NCI-H1694 treated with DMSO at 0.1 percent for 48 hours (cell line): ENCODE data around the gene NT5DC1.
"Not testable (repeated sequence)": the region's sequence is repeated elsewhere in the genome, so short reads cannot be mapped to it uniquely, and the experiment has no call there.

Experiments
- DNase-seq: peaks from one replicate; lab custom pipeline; 2025; lab: John Stamatoyannopoulos, UW

NT5DC1 gene

DNA sequence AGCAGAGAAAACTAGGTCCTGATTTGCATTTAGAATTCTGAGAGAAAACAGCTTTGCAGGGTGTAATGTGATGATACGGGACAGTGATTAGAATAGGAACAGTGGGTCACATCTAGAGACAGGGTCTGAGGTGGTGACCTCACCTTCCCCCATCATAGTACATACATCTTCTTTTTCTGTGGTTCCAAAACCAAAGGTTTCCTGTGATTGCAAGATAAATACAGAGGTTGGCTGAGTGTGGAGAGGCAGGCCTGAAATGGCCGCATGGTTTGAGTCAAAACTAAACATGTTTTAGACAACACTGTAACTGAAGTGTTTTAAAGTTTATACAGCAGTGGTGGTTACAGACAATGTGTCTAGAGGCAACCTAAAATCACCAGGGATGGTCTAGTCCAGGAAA, 10.4 kb upstream of the NT5DC1 start:
- no peak for DNase-seq

- no peak for DNase-seq
Measured at GRCh38 chr6:116094041-116094440, 6.6 kb upstream of the NT5DC1 start.

- not testable (repeated sequence) for DNase-seq
Measured at GRCh38 chr6:116096048-116096759, 4.4 kb upstream of the NT5DC1 start.

DNA sequence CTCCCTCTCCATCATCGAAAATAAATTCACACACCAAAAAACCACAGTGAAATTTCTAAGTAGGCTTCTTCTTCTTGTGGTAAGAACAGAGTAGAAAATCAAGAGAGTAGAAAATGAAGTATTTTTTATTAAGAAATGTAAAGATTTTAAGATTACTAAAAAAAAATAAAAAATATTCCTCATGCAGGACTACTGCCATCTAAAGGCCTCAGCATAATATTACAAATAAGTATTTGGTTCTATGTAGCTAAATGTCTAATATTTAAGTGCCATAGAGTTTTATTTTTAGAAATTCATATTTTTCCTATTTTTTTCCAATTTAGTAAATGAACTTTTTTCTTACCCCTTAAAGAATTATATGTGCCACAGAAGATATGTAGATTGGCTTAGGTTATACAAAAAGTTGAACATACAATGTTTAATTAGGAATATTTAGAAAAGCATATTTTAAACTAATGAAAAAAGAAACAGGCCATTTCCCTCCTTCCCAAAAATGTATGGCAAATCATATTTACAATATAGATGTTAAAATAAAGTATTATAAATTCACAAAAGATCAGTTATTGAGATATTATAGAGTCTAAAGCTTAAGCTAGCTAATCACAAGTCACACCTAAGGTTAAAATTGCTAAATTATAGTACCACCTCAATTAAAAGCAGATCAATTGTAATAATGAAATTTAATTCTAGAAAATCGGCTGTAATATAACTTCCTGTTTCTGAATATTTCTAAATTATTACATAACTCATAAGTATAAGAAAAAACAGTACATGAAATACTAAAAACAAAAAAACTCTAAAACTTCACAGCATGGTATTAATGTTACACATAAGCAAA, 3.5 kb upstream of the NT5DC1 start:
- DNase-seq = peak; percentile 4

GRCh38 chr6:116099036-116099435, 1.6 kb upstream of the NT5DC1 start:
- no peak for DNase-seq

DNA sequence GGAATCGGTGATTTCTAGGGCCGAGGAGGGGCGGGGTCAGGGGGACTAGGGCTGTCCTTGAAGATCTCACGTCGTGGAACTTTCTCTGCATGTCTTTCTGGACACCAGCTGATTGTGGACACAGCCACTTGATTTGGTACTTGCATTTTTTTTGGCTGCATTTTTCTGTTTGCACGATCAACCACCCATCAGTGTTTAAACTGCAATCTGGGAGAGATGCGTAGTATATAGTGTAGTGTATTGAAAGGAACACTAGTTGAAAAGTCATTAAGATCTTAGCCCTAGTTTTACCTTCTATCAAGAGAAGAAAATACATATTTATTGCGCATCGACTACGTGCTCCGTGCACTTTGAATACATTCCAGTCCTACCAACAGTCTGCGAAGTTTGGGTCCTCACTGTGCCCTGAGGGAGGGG, 657 bp downstream of the NT5DC1 start:
- DNase-seq = no peak

- no peak for DNase-seq
Measured at GRCh38 chr6:116101790-116102189, 1.1 kb downstream of the NT5DC1 start.

- no peak for DNase-seq
Measured at GRCh38 chr6:116102873-116103272, 2.2 kb downstream of the NT5DC1 start.

GRCh38 chr6:116104636-116105035, 4.0 kb downstream of the NT5DC1 start:
- no peak for DNase-seq

DNA sequence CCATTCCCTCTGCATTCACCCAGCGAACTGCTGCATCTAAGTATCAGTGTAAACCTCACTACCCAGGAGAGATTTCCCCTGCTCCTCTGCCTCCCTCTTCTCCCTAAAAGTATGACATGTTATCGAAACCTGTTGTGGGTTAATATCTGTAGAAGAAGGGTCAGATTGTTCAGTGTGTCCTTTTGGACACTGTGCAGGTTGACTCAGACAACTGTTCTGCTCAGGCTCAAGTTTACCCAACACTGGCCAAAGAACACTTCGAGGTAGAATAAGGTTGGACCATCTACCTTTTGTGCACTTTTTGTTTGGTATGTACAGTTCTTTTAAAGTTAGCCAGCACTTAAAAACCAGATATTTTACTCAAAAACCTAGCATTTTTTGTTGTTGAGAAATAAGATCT, 4.6 kb downstream of the NT5DC1 start:
- DNase-seq = no peak

DNA sequence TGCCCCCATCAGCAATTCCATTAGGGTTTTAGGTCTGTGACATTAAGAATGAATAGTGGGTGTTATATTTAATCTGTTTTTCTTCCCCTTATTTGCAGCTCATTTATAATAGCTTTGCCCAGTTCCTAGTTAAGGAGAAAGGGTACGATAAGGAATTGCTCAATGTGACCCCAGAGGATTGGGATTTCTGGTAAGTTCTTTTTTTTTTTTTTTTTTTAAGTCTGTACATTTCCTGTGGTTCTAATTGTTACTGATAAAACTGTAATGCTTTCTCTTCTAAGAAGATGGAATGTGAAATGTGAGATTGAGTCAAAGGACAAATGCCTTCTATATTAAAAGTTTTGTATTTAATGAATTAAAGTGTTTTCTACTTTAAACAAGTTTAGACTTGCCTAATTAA, 5.5 kb downstream of the NT5DC1 start:
- no peak for DNase-seq

DNA sequence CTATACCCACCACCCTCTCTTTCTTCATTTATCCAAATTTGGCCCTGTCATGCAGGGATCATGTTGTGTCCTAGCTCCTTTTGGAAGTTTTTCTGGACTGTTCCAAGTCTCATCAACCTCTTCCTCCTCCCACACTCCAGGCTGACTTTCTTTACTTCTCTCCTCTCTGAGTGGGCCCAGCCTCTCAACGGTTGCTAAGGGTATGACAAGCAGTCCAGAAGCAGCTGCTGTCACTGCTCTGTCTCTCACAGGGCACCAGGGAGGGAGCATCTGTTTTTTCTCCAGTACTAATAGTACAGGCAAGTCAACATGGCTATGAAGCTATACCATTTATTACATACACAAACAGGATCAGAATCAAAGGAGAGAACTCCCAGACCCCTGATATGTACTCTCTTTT, 8.2 kb downstream of the NT5DC1 start:
- no peak for DNase-seq

DNA sequence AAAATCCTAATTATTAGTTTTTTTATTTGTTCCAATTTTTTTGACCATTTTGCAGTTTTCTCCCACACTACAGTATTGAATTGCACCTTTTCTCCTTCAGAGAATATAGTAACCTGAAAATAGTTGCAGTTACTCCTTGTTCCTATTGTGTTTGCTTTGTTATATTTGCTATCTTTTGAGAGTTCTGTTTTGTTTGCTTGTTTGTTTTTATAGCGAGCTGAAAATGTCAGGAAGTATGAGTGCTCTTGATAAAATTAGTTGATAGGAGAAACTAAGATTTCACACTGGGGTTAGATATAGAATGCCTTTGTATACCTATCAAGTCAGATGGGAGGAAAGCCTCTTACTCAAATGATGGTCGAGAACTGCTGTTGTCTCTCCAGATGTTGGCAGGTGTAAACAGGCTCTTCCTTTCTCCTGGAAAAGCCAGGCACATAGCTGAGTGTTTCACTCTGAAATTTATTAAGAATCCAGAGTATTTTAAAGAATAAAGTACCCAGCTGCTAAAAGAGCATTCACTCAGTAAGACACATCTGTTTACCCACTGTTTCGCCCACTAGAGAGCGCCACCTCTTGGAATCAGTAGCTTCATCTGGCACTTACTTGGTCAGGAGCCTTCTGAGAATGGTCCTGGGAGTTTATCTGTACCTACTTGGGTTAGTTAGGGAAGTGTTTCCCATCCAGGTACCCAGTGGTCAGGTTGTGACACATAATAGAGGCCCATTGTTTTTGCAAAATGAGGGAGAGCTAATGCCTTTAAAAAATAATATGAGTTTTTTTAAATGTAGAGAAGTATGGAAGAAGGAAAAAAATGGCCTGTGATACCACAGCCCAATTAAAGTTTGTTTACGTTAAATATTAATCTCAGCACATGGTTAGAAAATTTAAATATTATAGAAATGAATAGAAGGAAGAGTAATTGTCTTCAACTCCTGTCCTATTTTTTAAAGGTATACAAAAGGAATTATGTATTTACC, 11.2 kb downstream of the NT5DC1 start:
- peak; percentile 5 for DNase-seq

- DNase-seq = no peak
Measured at GRCh38 chr6:116113386-116113785, 12.7 kb downstream of the NT5DC1 start.

- peak; percentile 2 for DNase-seq
Measured at GRCh38 chr6:116115781-116116180, 15.1 kb downstream of the NT5DC1 start.

DNA sequence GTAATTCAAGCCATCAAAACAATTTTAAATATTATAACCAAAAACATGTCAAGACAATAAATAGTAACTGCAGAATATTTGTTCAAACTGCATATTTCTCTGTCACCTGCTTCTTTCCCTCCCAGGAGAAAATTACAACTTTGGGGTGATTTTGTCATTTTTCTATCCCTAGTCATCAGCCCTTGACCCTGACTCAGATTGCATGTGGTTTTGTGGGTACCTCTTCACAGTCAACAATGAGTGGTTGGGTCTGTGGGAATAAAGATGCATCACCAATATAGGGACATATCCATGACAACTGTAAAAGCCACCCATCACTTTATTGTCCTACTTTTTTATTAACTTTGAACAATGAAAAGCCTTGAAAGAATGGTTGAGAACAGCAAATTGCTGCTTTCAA, 18.0 kb downstream of the NT5DC1 start:
- no peak for DNase-seq

GRCh38 chr6:116120430-116120829, 19.8 kb downstream of the NT5DC1 start:
- no peak for DNase-seq

DNA sequence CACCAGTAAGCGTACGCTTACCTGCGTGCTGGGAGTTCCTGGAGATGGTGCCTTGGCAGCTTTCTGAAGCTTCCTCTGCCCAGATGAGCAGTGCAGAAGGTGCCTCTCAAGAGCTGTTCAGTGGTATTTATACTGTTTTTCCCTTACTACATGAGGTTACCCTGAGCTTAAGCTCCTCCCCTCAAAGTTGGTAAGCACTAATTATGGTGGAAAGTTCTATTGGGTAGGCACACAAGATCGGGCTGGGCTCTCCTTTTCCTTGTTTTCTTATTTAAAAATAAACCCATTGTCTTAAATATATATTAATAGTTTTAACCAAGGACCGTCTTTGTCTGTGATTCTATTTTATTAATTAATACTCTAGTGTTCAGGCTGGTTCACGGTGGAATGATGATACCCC, 25.4 kb downstream of the NT5DC1 start, which contains the start of gene COL10A1:
Gene COL10A1, minus strand, starts transcription at position 101 of the 400 bp plus-strand sequence. CDS start 640 bp downstream, outside the sequence.
- no peak for DNase-seq

DNA sequence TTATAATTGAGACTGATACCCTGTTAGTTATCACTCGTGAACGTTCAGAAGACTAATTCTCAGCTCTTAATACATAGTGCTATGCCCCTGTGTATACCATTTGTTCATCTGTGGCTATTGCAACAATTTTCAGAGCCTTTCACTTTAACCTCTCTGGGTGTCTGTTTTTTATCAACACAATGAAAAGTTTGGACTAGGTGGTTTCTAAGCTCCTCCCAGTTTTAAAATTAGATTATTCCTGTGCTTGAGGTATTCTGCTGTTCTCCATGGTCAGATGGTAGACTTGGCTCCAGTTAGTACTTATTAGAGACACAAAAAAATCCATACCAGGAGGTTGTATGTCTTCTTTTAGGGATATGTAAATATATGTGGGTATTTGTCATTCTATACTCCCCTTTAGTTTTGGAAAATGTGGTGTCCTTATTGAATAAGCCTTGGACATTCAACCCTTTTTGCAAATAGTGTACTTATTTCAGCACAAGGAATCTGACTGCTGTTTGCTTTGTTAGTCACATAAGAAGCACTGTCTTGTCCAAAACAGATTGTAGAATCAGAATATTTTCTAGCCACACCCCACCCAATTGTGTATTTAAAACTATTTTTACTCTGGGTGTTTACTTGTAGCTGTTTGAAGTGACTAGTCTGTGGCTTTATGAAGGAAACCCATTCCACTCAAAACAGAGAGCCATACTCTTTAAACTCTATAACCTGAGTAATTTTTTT, 27.3 kb downstream of the NT5DC1 start:
- DNase-seq = no peak

DNA sequence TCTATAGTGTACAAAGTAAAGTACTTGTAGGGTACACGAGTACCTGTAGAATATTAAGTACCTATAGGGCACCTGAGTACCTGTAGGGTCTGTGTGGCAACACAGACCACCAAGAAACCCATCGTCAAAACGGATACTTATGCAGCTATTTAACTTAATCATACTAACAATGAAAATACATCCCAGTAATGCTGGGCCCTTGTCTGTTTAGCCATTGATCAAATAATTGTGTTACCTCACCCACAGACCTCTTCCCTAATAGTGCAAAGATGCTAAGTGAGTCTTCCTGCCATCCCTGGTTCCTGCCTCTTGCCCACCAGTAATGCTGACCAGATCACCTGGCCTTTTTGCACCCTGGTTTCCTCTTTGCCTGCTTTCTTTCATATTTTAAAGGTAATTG, 32.8 kb downstream of the NT5DC1 start:
- no peak for DNase-seq

DNA sequence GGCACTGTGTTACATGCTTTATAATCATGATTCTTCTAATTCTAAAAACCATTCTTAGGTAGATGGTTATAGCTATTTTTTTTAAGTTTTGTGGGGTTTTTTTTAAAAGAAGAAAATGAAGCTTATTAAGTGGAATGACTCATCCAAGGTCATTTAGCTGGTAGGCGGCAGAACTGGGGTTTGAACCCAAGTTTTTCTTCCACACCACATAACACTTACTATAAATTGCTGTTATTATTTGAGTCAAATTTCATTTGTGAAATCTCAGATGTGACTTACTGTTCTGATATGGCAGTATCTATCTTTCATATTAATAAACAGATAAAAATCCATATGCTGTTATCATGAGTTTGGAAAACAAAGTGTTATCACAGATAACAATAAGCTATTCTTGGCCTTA, 35.7 kb downstream of the NT5DC1 start:
- no peak for DNase-seq
